Small intestine (tissue), 7 donors: ENCODE data around the gene NELL2. TPM values are rescaled to one million over a fixed set of nuclear protein-coding genes. Genes with fewer than 3 reads are reported as not detected.
A peak's percentile ranks its signal among the peaks of the same experiment; 100 is the strongest.

ENCODE experiments used
- DNase-seq, 2 donors: peaks; one replicate each; pipeline versions ENCODE4 v3.0.0 to v3.0.0-alpha.2; 2013
- FAIRE-seq: peaks from 2 replicates; lab custom pipeline; 2012; peaks lifted over from hg19 to GRCh38; lab: Jason Lieb, UNC
- H3K27ac ChIP-seq, 3 donors: one replicate each; pipeline ENCODE4 v1.5.1; 2013; ENCODE audit warnings: low read length in 2 of 3, mild to moderate bottlenecking in 2 of 3, control low read depth in 1 of 3, inconsistent platforms in 1 of 3, low read depth in 1 of 3, moderate library complexity in 1 of 3
- H3K27me3 ChIP-seq, 3 donors: one replicate each; pipeline ENCODE4 v1.6.1; 2013; ENCODE audit warnings: low read length in 3 of 3, inconsistent platforms in 1 of 3; ENCODE audit not compliant: control insufficient read depth in 3 of 3, insufficient read depth in 3 of 3
- H3K36me3 ChIP-seq, 3 donors: one replicate each; pipeline ENCODE4 v1.6.1; 2013; ENCODE audit warnings: low read length in 3 of 3, inconsistent platforms in 1 of 3, low read depth in 1 of 3, mild to moderate bottlenecking in 1 of 3, moderate library complexity in 1 of 3; ENCODE audit not compliant: control insufficient read depth in 3 of 3, insufficient read depth in 2 of 3
- H3K4me1 ChIP-seq, 3 donors: one replicate each; pipeline ENCODE4 v1.6.1; 2013; ENCODE audit warnings: low read length in 2 of 3, inconsistent platforms in 1 of 3, low read depth in 1 of 3, mild to moderate bottlenecking in 1 of 3, moderate library complexity in 1 of 3; ENCODE audit not compliant: control insufficient read depth in 3 of 3, insufficient read depth in 2 of 3
- H3K4me3 ChIP-seq, 3 donors: one replicate each; pipeline ENCODE4 v1.5.1; 2013; ENCODE audit warnings: low read length in 3 of 3, control low read depth in 1 of 3, inconsistent platforms in 1 of 3, low read depth in 1 of 3, mild to moderate bottlenecking in 1 of 3, moderate library complexity in 1 of 3
- H3K9me3 ChIP-seq, 2 donors: one replicate each; pipeline ENCODE4 v1.6.1; 2013; ENCODE audit warnings: low read depth in 1 of 2, low read length in 1 of 2; ENCODE audit not compliant: control insufficient read depth in 2 of 2, insufficient read depth in 1 of 2
- WGBS, 3 donors: extraction: QIAGEN DNeasy Blood & Tissue Kit; methylation state at CpG; one replicate each; pipeline ENCODE4 v1.1.7; 2013; 5-methylcytosine and 5-hydroxymethylcytosine counted together
- polyA plus RNA-seq, 4 donors: library from polyadenylated mRNA; stranded (reverse) in 3 of 4; unstranded in 1 of 4; fragments of 200-250 nt in 3 of 4; fragments of 120-200 nt in 1 of 4; gene quantifications; one replicate each; pipeline versions ENCODE4 v1.2.1 to v1.2.3, GENCODE V29; 2013
- donor health status: healthy with polysubstance abuse.
- donor health status: control.
- donor health status: control.
- donor health status: Bipolar disorder and iron deficiency.
- donor health status: healthy.

Gene NELL2
- polyA plus RNA-seq, 4 donors, result 4.4 to 50.8 (median 27.1) TPM

GRCh38 chr12:44889162-44889561, 13.0 kb upstream of the NELL2 start:
- DNase-seq, result peak in 1 of 2 donors; percentile 19
- Histone ChIP-seq H3K9me3 (no peaks in the 10 kb centered on the region), H3K27ac (peak overlapping the region in 1 of 3 donors; percentile 60), H3K36me3 (no peaks in the 10 kb centered on the region), H3K4me1 (no peaks in the 10 kb centered on the region), H3K4me3 (no peak overlapping the region), H3K27me3 (no peaks in the 10 kb centered on the region)
- FAIRE-seq, result no peak
- WGBS, 3 donors, result 73 to 80% (median 75%) methylated on average over 3 of the region's 3 CpGs

- Histone ChIP-seq H3K27me3 (no peaks in the 10 kb centered on the region), H3K9me3 (peaks cover 0 to 7% of the 10 kb centered on the region in 2 donors), H3K4me1 (no peaks in the 10 kb centered on the region), H3K4me3 (no peak overlapping the region), H3K27ac (no peak overlapping the region), H3K36me3 (no peaks in the 10 kb centered on the region)
- DNase-seq, result no peak
- FAIRE-seq, result no peak
Measured at GRCh38 chr12:44885902-44886301, 9.8 kb upstream of the NELL2 start.

- H3K27ac ChIP-seq, result no peak overlapping the region
- FAIRE-seq (no peak), DNase-seq (no peak)
- peaks cover 0 to 9% (median 0%) of the 10 kb centered on the region in 3 donors for H3K27me3 ChIP-seq
- no peak overlapping the region for H3K4me3 ChIP-seq
- H3K9me3 ChIP-seq, result peaks cover 0 to 10% of the 10 kb centered on the region in 2 donors
- 74 to 83% (median 82%) methylated on average over 1 of the region's 1 CpG for WGBS, 3 donors
- peaks cover 0 to 4% (median 0%) of the 10 kb centered on the region in 3 donors for H3K4me1 ChIP-seq
- no peaks in the 10 kb centered on the region for H3K36me3 ChIP-seq
Measured at GRCh38 chr12:44881197-44881596, 5.1 kb upstream of the NELL2 start.

GRCh38 chr12:44876544-44877410, 662 bp upstream of the NELL2 start:
- WGBS, 3 donors, result 2 to 3% (median 3%) methylated on average over 39 to 42 of the region's 42 CpGs
- Histone ChIP-seq H3K9me3 (peaks cover 0 to 3% of the 10 kb centered on the region in 2 donors), H3K27ac (no peak overlapping the region), H3K36me3 (no peaks in the 10 kb centered on the region), H3K4me1 (peaks cover 0 to 11% (median 3%) of the 10 kb centered on the region in 3 donors), H3K4me3 (peak overlapping the region in 2 of 3 donors; percentile 74 to 98), H3K27me3 (peaks cover 0 to 21% (median 6%) of the 10 kb centered on the region in 3 donors)
- FAIRE-seq, result no peak
- peak; percentile 27 to 79 for DNase-seq

GRCh38 chr12:44875417-44875953, 630 bp downstream of the NELL2 start:
- peaks cover 0 to 11% (median 3%) of the 10 kb centered on the region in 3 donors for H3K4me1 ChIP-seq
- H3K27ac ChIP-seq, result peak overlapping the region in 1 of 3 donors; percentile 57
- peak overlapping the region; percentile 50 to 98 (median 74) for H3K4me3 ChIP-seq
- H3K27me3 ChIP-seq, result peaks cover 0 to 21% (median 6%) of the 10 kb centered on the region in 3 donors
- 0 to 1% (median 1%) methylated on average over 27 of the region's 27 CpGs for WGBS, 3 donors
- FAIRE-seq (no peak), DNase-seq (peak; percentile 23 to 50)
- H3K36me3 ChIP-seq, result no peaks in the 10 kb centered on the region
- H3K9me3 ChIP-seq, result no peaks in the 10 kb centered on the region

GRCh38 chr12:44874981-44875416, 1.1 kb downstream of the NELL2 start:
- WGBS, 3 donors, result 1 to 3% (median 1%) methylated on average over 12 of the region's 12 CpGs
- Histone ChIP-seq H3K4me1 (peaks cover 0 to 11% (median 3%) of the 10 kb centered on the region in 3 donors), H3K36me3 (no peaks in the 10 kb centered on the region), H3K27ac (peak overlapping the region in 1 of 3 donors; percentile 57), H3K9me3 (no peaks in the 10 kb centered on the region), H3K27me3 (peaks cover 0 to 21% (median 6%) of the 10 kb centered on the region in 3 donors), H3K4me3 (peak overlapping the region in 2 of 3 donors; percentile 74 to 98)
- no peak for FAIRE-seq
- DNase-seq, result peak; percentile 56 to 60

GRCh38 chr12:44873898-44874297, 2.2 kb downstream of the NELL2 start:
- no peak overlapping the region for H3K27ac ChIP-seq
- peaks cover 0 to 21% (median 6%) of the 10 kb centered on the region in 3 donors for H3K27me3 ChIP-seq
- WGBS, 3 donors, result 18 to 28% (median 26%) methylated on average over 1 of the region's 1 CpG
- FAIRE-seq, result peak; percentile 55
- H3K4me1 ChIP-seq, result peaks cover 0 to 11% (median 3%) of the 10 kb centered on the region in 3 donors
- no peak overlapping the region for H3K4me3 ChIP-seq
- no peaks in the 10 kb centered on the region for H3K36me3 ChIP-seq
- DNase-seq, result peak; percentile 46 to 48
- peaks cover 0 to 2% of the 10 kb centered on the region in 2 donors for H3K9me3 ChIP-seq

- no peak overlapping the region for H3K4me3 ChIP-seq
- no peak overlapping the region for H3K27ac ChIP-seq
- no peak for FAIRE-seq
- no peaks in the 10 kb centered on the region for H3K27me3 ChIP-seq
- H3K4me1 ChIP-seq, result peaks cover 0 to 5% (median 0%) of the 10 kb centered on the region in 3 donors
- H3K9me3 ChIP-seq, result peaks cover 0 to 5% of the 10 kb centered on the region in 2 donors
- H3K36me3 ChIP-seq, result no peaks in the 10 kb centered on the region
- no peak for DNase-seq
Measured at GRCh38 chr12:44869503-44869902, 6.6 kb downstream of the NELL2 start.
